Renal pelvis (tissue), 4 donors: ENCODE measurements around the gene ABLIM3. TPM values are rescaled to one million over a fixed set of nuclear protein-coding genes. Genes with fewer than 3 reads are reported as not detected.

Source experiments
- DNase-seq: peaks from one replicate; pipeline ENCODE4 v3.0.0-alpha.2; 2013
- polyA plus RNA-seq, 3 donors: library from polyadenylated mRNA; unstranded; fragments of 120-200 nt; gene quantifications; one replicate each; pipeline ENCODE4 v1.2.1, GENCODE V29; 2013; ENCODE audit not compliant: insufficient read length in 3 of 3

Gene ABLIM3
- polyA plus RNA-seq, 3 donors: 1.1 to 1.3 (median 1.3) TPM

DNA sequence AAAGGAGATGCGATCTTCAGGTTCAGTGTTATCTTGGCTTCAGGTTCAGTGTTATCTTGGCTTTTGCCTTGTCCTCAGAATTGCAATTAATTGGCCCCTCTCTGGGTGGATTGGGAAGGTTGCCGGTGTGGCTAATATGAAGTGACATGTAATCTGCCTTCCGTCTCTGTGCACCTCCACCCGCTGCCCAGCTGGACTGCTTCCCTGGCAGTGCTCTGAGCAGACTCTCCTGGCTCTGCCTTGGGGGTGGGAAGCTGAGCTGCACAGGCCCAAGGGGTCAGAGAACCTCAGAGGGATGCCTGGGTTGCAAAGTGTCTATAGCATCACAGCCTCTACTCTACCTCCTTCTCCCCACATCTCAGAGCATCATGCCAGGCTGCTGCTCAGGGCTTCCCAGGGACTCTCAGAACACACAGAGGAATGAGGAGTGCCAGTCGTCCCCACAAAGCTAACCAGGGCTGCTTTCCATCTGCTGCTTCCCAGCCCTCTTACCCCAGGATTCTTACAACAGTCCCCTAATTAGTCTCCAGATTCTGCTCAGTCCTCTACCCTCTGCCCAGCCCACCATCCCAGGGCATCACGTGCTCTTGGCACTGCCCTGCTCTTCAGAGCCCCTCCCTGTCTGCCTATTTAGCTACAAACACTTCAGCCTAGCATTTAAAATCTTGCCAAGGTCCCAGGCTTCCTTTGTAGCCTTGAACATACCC is 76.0 kb downstream of the ABLIM3 start:
- DNase-seq: no peak

DNA sequence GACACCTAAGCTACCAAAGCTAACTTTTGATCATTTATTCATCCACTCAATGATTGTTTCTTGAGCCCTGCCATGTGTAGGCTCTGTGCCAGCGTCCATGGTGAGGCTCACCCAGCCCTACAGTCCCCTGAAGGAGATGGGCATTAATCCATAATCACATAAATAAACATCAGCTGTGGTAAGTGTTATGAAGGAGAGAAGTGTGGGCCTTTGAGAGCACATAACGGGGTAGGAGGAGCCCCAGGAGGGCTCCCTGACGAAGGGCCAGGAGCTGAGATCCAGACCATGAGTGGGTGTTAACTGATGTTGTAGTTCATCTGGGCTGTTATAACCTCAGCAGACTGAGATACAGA is 76.5 kb downstream of the ABLIM3 start:
- DNase-seq: no peak

DNA sequence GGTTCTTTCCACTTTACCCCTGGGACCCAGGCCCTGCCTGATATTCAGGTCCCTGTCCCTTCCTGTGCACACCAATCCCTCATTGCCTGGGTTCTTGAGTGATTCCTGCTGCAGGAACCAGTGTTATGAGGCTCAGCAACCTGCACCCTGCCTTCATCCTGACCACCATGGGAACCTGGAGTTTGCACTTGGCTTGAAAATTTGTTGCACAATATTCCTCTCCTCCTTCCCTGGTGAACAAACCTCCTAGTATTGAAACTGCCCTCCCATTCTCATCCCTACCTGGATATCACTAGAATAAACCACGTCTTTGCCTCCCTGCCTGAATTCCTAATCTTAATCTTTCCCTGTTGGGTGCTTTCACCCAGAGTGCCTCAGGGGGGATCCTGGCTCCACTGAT is 78.3 kb downstream of the ABLIM3 start:
- DNase-seq: no peak

DNA sequence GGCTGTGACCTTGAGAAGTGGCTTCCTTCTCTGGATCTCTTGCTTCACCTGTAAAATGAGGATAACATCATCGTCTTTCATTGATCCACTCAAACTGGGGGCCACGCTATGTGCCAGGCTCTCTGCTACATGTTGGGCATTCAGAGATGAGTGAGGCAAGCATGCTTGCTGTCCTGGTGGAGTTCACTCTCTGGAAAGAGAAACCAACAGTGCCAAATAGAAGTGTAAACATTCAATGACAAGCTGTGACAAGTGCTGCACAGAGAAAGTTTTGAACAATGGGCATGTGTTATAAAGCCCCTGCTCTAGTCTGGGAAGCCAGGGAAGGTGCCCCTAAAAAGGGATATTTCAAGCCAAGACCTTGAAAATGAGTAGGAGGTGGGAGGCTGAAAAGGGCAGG is 79.5 kb downstream of the ABLIM3 start:
- DNase-seq: no peak

DNA sequence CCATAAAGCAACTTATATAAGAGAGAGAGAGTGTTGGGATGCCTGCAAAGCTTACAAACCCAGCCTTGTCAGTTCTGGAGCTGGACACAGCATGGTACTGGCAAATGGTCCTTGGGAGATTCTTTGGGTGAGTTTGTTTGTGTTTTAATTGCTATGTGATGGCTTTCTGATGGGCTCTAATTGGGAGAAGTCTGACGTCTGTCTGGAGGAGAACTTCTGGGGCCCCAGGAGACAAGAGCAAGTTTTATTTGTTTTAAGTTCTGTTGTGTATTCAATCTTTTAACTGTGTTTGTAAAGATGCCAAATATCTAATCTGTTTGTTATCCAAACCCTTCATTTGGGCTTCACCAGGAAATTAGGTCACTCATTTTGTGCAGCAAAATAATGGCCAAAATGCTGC is 80.0 kb downstream of the ABLIM3 start:
- DNase-seq: no peak

DNA sequence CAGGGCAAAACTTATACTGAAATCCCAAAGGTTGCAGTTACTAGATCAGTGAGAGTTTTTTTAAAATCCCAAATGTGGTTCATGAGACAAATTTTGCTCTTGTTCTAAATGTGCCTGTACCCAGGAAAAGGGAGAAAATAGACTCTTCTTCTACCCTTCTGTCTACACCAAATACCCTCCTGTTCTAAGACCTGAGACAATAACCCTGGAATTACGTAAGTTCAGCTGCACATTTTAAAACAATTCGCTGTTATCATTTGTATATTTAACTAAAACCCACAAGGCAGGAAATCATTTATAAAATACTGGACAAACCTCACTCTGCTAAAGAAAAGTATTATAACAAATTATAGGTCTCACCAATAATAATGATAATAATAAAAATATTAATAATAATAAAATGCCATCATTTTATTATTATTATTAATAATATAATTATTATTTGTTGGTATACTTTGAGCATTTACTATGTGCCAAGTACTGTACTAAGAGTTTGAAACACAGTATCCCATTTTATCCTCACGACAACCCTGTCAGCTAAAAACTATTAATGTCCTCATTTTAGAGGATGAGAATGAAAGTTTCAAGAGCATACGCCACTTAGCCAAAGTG is 80.5 kb downstream of the ABLIM3 start:
- DNase-seq: no peak

DNA sequence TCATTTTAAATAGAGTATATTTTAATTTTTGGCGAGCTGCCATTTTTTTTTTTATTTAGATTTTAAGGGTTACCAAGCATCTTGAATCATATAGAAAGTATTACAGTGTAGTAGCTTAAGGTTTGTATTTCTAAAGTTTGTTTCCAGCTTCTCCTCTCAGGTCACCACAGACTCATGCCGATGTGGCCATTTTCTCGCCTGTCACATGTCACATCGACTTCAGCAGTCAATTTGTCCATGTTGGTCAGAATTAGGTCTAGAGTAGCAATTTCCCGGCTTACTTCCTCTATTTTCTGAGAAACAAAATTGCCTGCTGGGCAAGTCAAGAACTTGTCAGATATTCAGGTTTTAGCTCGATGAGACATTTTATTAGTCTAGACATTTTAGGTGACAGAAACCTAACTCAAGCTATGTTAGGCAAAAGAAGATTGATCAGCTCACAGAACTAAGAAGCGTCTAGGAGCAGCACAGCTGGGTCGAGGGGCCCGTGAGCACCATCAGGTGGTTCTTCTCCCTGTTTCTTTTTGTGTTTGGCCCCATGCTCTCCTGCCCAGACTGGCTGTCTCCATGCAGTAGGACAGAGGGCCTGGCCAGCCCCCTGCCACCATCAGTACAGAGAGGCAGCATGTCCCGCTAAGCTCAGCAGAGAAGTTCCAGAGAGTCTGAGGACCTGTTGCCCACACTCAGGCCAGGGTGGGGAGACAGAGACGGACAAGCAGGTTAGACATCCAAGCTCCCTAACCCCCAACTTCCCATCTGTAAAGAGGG is 82.0 kb downstream of the ABLIM3 start:
- no peak for DNase-seq

DNA sequence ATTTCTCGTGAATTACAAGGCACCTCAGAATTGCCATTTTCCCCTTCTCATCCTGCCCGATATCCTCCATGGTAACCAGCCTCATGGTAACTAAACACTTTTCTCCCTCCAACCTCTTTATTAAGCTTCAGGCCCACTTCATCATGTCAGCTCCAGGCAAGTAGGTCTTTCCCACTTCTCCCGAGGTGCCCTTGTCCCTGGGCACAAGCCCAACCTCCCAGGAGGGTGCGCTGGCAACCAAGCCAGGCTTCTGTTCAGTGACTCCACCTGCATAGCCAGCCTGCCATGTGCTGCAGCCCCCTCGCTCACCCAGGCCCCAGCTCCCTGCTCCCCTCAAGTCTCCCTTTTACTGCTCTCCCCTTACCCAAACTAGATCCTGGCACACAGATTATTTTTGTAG is 83.0 kb downstream of the ABLIM3 start:
- DNase-seq: no peak

DNA sequence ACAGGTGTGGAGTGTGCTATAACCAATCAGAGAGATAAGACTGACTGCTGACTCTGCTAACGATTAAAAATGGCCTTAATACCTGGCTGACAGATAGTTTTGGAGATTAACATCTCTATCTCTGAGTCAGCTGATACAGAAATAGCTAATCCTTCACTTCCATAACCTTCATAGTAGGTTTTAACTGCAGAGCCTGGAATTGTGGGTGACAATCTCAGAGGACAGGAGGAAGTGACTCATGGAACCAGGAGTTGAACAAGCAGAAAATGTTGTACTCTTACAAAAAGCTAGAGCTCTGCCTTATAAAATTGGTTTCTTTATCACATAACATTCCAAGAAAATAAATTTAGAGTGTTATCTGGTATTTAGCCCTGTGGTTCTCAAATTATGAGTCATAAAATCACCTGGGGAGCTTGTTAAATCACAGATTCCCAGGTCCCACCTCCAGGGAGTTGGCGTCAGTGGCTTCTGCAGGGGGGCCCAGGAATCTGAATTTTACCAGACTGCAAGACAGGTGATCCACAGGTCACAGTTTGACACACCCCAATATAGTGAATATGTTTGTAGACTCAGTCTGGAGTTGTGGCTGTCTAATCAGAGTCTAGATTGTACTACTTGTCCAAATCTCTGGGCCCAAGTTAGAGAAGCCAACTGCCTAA is 86.0 kb downstream of the ABLIM3 start:
- DNase-seq: no peak

DNA sequence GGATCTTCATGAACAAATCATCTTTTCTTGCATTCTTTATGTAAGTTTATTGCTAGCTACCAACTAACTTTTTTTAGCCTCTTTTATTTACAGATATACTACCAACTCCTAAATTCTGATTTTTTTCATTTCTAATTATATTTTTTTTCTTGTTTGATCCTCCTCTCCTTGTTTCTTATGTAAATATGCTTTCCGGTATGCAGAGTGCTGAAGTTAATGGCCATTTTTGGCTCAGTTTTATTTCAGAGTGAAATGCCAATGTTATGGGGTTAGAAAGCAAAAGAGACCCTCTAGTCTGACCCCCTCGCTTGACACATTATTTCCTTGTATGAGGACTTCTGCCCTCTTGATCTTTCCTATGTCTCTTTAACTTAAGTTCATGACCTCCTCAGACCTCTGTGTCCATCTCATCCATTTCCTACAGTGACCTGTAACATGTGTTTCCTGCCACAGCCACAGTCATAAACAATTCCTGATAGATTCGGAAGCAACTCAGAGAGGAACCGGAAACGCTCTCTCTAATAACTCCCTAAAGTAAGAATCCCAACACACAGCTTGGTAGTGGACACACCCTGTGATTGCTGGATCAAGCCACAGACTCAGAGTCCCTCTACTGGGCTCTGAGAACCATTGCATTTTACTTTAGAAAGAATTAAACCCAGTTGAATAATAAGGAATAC is 87.5 kb downstream of the ABLIM3 start:
- peak; percentile 36 for DNase-seq

DNA sequence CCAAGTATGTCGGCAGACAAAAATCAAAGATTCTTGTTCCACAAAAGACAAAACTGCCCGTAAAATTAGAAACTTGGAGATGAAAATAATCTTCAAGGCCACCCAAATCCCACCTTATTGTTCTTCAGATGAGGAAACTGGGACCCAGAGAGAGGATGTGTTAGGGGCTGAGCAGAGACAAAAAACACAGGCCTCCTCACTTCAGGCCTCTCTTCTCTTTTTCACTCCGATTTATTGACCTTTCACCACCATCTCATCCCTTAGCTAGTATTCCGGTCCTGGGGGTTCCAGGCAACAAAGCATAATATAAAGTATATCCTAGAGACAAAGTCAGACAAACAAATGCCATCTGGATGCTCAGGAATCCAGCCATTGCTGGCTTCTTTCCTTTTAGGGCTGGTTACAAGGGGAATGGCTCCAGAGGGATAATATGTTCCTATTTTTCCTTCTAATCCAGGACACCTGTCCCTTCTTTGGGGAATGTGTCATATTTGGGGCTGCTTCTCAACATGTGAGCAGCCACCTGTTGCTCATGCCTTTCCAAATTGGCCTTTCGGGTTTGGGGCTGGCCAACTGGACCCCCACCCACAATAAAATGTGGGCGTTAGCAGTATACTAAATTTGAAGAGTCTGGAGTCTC is 88.1 kb downstream of the ABLIM3 start:
- DNase-seq: no peak

DNA sequence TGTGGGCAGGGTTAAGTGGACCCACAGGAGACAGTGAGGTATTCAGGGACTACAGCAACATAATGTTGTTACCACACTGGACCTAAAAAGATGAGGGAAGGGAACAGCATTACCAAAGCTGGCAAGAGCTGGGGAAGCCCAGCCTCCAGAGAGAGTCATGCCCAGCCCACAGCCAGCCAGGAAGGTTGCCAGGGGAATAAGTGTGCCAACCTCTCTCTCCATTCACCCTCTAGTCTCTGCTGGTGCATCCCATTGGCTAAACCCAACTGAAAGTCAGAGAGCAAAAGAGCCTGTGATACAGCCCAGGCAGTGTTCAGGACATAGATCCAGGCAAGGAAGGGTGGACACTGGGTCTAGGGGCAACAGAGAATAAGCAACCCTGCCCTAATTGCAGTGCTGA is 94.5 kb downstream of the ABLIM3 start:
- no peak for DNase-seq

DNA sequence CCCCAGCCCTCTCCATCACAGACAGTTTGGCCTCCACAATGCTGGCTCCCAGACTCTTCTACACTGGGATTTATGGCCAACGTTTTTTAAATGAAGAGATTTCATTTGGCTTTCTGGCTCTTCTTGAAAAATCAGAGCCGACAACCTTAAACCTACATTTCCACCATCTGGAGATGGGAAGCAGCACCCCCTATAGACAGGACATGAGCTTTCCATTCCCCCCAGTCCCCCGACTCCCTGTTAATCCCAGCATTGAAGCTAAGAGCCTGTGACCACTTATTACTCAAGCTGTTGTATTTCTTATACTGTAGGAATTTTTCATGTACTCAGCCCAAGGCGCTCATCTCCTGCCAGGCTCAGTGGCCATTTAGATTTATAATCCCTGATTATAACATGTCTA is 96.4 kb downstream of the ABLIM3 start:
- no peak for DNase-seq

DNA sequence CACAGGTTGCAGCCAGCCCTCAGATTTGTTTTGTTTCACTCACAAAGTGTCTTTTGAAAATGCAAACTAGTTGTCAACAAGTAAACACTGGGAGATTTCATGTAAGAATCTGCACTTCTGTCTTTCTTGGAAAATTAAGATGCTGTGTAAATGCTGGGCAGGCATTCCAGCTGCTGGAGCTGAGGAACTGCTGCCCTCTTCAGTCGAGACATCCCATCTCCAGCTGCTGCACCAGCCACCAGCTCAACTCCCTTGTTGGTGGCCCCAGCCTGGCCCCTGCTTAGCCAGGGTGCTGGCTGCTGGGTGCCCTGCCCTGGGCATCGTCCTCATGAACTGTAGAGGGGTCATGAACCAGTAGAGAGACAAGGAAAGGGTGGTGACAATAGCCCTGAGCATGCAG is 97.2 kb downstream of the ABLIM3 start:
- no peak for DNase-seq

DNA sequence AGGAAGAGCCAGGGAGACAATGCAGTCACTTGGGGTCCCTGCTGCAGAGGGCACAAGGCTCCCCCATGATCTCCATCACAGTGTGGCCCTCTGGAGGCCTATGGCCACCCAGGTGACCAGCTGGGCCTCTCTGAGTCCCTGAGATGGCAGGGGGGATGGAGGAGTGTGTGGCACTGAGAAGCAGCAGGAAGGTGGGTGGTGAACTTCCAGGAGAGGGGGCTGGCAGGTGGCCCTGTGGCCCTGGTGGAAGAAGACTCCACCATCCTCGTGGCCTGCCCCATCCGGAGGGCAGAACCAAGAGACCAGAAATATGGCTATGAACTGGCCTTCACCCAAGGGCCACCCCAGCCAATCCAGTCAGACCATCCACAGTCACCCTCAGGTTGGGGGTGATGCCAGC is 98.6 kb downstream of the ABLIM3 start:
- no peak for DNase-seq

DNA sequence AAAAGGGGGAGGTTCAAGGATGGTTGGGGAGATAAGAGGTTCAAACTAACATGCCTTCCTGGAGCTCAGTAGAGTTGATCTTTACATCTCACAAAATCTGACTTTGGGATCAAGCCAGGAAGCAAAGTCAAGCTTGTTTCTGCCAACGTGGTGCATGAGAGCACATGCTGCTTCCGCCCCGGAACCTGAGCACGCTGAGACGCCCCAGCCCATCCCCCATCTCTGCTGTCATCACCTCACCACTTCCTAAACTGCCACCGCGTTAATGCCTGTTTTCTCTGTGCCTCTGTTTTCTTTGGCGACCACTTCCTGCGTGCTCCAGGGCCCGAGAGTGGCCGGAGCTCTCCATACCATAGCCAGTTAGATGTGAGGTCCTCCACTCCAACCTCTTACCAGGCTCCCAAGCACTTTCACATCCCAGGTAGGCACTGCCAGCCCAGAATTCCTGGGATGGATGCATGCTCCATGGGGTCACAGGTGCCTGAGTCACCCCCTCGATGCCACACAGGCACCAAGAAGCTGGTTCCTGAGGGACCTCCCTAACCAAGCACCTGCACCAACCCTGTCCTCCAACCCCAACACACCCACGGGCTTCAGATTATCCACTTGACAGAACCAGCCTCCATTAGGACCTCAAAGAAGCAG is 99.2 kb downstream of the ABLIM3 start:
- DNase-seq: no peak

DNA sequence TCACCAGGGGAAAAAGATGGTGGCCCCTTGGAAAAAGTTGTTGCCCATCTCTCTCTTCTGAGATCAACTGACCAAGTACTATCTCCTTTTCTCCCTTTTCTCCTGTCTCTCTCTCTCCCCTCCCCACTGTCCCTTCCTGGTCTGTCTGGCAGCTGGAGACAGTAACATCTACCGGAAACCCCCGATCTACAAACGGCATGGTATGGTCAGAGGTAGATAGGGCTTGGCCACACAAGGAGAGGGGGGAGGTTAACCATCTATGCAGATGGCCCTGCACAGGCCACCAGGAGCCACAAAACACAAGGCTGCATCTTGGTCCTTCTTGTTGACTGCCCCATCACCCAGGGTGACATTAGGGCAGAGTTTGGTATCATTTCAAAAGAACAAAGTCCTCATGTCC is 101.0 kb downstream of the ABLIM3 start:
- no peak for DNase-seq

DNA sequence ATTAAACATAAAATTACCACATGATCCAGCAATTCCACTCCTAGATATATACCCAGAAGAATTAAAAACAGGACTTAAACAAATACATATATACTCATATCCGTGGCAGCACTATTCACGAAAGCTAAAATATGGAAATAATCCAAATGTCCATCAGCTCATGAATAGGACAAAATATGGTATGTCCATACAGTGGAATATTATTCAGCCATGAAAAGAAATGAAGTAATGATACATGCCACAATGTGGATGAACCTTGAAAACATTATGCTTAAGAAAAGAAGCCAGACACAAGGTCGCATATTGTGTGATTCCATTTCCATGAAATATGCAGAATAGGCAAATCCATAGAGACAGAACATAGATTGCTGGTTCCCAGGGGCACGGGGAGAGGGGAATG is 105.6 kb downstream of the ABLIM3 start:
- no peak for DNase-seq

DNA sequence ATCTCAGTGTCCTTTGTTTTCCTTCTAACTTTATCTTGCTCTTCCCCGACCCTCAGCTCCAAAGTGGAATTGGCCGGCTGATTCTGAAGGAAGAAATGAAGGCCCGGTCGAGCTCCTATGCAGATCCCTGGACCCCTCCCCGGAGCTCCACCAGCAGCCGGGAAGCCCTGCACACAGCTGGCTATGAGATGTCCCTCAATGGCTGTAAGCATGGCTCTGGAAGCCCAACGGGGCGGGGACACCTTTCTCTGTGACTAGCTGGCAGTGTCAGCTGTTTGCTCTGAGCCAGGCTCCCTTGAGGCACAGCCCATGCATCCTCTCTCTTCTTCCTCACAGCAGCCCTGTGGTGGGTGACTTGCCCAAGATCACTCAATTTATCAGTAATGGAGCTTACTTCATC is 106.4 kb downstream of the ABLIM3 start:
- DNase-seq: no peak

DNA sequence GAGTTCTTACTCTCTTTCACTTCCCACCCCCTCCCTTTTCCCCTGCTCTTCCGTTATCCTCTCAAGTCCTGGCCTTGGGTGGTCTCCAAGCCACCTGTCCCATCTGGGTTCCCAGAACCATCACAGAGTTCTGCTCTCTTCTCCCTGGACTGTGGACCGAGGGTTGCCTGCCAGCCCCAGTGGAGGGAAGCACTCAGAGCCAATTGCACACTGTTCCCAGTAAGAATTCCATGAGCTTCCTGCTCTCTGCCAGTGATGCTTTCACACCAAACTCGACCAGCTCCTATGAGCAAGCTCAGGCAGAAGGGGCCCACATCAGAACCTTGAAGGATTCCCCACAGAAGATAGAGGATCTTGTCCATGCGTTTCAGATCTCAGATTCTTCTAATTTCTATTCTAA is 110.3 kb downstream of the ABLIM3 start:
- no peak for DNase-seq

DNA sequence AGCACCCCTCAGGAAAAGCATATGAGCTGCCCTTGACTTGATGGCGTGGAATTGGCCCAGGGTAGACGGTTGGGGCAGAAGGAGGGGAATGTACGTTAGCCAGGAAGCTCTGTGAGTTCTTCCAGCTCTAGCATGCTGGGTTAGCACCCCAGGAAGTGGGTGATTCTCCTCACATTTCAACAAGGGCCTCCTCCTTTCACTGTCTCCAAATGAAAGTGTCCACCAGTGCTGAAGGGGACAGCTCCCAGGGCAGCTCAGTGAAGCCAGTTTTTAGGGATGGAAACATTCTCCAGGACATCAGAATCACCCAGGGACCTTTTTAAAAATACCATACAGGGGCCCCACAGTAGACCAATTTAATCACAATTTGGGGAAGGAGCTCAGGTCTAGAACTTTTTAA is 113.2 kb downstream of the ABLIM3 start:
- DNase-seq: peak; percentile 62
